Astrocyte (in vitro differentiated cells and primary cell): ENCODE measurements around the gene EPO. TPM values are rescaled to one million over a fixed set of nuclear protein-coding genes. Genes with fewer than 3 reads are reported as not detected.

Source experiments
- total RNA-seq: library from RNA; stranded (reverse); gene quantifications from 2 replicates; pipeline ENCODE4 v1.2.1, GENCODE V29; 2021

Gene EPO
- total RNA-seq, 1 donor from 2014 or later = not detected

Other genes with a start within 250 kb of the EPO start
- 52.9 and 53.4 TPM in 2 replicates for gene TSC22D4, start 241.3 kb upstream of the EPO start, total RNA-seq
- 2.5 and 2.6 TPM in 2 replicates for gene NYAP1, start 236.5 kb upstream of the EPO start, total RNA-seq
- 6.2 and 7.1 TPM in 2 replicates for gene AGFG2, start 181.3 kb upstream of the EPO start, total RNA-seq
- 1.4 and 1.9 TPM in 2 replicates for gene SAP25, start 146.6 kb upstream of the EPO start, total RNA-seq
- gene LRCH4, start 134.3 kb upstream of the EPO start, total RNA-seq = 52.7 and 62.5 TPM in 2 replicates
- gene FBXO24, start 134.1 kb upstream of the EPO start, total RNA-seq = 0.17 and 0.52 TPM in 2 replicates
- gene PCOLCE, start 118.1 kb upstream of the EPO start, total RNA-seq = 10.8 and 15.5 TPM in 2 replicates
- 18.8 and 20.2 TPM in 2 replicates for gene MOSPD3, start 107.9 kb upstream of the EPO start, total RNA-seq
- gene TFR2, start 78.9 kb upstream of the EPO start, total RNA-seq = 0.26 and 0.50 TPM in 2 replicates
- gene ACTL6B, start 64.0 kb upstream of the EPO start, total RNA-seq = not detected in 2 replicates
- 270 and 274 TPM in 2 replicates for gene GNB2, start 46.7 kb upstream of the EPO start, total RNA-seq
- 21.3 and 23.2 TPM in 2 replicates for gene GIGYF1, start 26.2 kb upstream of the EPO start, total RNA-seq
- 39.1 and 40.6 TPM in 2 replicates for gene POP7, start 14.3 kb upstream of the EPO start, total RNA-seq
- not detected in 2 replicates for gene ZAN, start 13.1 kb downstream of the EPO start, total RNA-seq
- 62.4 and 73.6 TPM in 2 replicates for gene EPHB4, start 107.1 kb downstream of the EPO start, total RNA-seq
- gene SLC12A9, start 132.2 kb downstream of the EPO start, total RNA-seq = 26.7 and 30.5 TPM in 2 replicates
- gene TRIP6, start 146.9 kb downstream of the EPO start, total RNA-seq = 86.9 and 99.9 TPM in 2 replicates
- gene SRRT, start 154.6 kb downstream of the EPO start, total RNA-seq = 112 and 118 TPM in 2 replicates
- gene UFSP1, start 169.2 kb downstream of the EPO start, total RNA-seq = 2.7 and 3.3 TPM in 2 replicates
- 12.1 and 18.9 TPM in 2 replicates for gene ACHE, start 175.4 kb downstream of the EPO start, total RNA-seq
- gene MUC3A, start 229.1 kb downstream of the EPO start, total RNA-seq = 0.61 TPM in 1 of 2 replicates, not detected in the other
- 2.5 and 2.8 TPM in 2 replicates for gene MUC12, start 249.1 kb downstream of the EPO start, total RNA-seq